IMR-90 (cell line): Measurements from ENCODE around the gene CDKN1A.

Source experiments
- CEBPB ChIP-seq: IDR thresholded peaks from 2 replicates; pipeline ENCODE4 v1.6.1; 2012; ENCODE audit warnings: low read depth, low read length, improper control_type of control experiment
- FOS ChIP-seq: fragments of 150-350 bp; IDR thresholded peaks from 2 replicates; pipeline ENCODE4 v1.6.1; 2016; ENCODE audit warnings: low read depth, low read length
- MAFK ChIP-seq: IDR thresholded peaks from 2 replicates; pipeline ENCODE4 v1.6.1; 2012; ENCODE audit warnings: low read depth, low read length, improper control_type of control experiment
- MAZ ChIP-seq: IDR thresholded peaks from 2 replicates; pipeline ENCODE4 v1.6.1; 2012; ENCODE audit warnings: low read depth, mild to moderate bottlenecking, low read length, improper control_type of control experiment, moderate library complexity, borderline replicate concordance
- MXI1 ChIP-seq: IDR thresholded peaks from 2 replicates; pipeline ENCODE4 v1.6.1; 2012; ENCODE audit warnings: low read depth, mild to moderate bottlenecking, low read length, moderate library complexity, borderline replicate concordance
- NFE2L2 ChIP-seq: fragments of 150-350 bp; IDR thresholded peaks from 2 replicates; pipeline ENCODE4 v1.6.1; 2016; ENCODE audit warnings: low read depth, mild to moderate bottlenecking, low read length
- POLR2A ChIP-seq: IDR thresholded peaks from 2 replicates; pipeline ENCODE4 v1.6.1; 2012; ENCODE audit warnings: mild to moderate bottlenecking, low read depth, low read length
- RAD21 ChIP-seq: IDR thresholded peaks from 2 replicates; pipeline ENCODE4 v1.6.1; 2012; ENCODE audit warnings: low read length, improper control_type of control experiment
- RCOR1 ChIP-seq: IDR thresholded peaks from 2 replicates; pipeline ENCODE4 v1.6.1; 2012; ENCODE audit warnings: mild to moderate bottlenecking, low read length, improper control_type of control experiment; ENCODE audit not compliant: insufficient replicate concordance
- RFX5 ChIP-seq: IDR thresholded peaks from 2 replicates; pipeline ENCODE4 v1.8.0; 2012; ENCODE audit warnings: low read depth, mild to moderate bottlenecking, low read length, moderate library complexity
- SMC3 ChIP-seq: fragments of 150-350 bp; IDR thresholded peaks from 2 replicates; pipeline ENCODE4 v1.6.1; 2016; ENCODE audit warnings: low read depth, mild to moderate bottlenecking, antibody characterized with exemption, low read length, moderate library complexity
- TF ChIP-seq, protein P1 (sequence below): conservative IDR thresholded peaks from 2 replicates; pipeline ENCODE4 v1.5.1; 2012; ENCODE audit warnings: mild to moderate bottlenecking, low read depth, low read length, improper control_type of control experiment
- TF ChIP-seq, protein P2 (sequence below): fragments of 150-350 bp; IDR thresholded peaks from 2 replicates; pipeline ENCODE4 v1.6.1; 2017; ENCODE audit warnings: mild to moderate bottlenecking, antibody characterized with exemption, low read length, low read depth
- TF ChIP-seq, protein P3 (sequence below): fragments of 150-350 bp; IDR thresholded peaks from 2 replicates; pipeline ENCODE4 v1.6.1; 2016; ENCODE audit warnings: low read depth, mild to moderate bottlenecking, low read length, moderate library complexity, borderline replicate concordance

DNA sequence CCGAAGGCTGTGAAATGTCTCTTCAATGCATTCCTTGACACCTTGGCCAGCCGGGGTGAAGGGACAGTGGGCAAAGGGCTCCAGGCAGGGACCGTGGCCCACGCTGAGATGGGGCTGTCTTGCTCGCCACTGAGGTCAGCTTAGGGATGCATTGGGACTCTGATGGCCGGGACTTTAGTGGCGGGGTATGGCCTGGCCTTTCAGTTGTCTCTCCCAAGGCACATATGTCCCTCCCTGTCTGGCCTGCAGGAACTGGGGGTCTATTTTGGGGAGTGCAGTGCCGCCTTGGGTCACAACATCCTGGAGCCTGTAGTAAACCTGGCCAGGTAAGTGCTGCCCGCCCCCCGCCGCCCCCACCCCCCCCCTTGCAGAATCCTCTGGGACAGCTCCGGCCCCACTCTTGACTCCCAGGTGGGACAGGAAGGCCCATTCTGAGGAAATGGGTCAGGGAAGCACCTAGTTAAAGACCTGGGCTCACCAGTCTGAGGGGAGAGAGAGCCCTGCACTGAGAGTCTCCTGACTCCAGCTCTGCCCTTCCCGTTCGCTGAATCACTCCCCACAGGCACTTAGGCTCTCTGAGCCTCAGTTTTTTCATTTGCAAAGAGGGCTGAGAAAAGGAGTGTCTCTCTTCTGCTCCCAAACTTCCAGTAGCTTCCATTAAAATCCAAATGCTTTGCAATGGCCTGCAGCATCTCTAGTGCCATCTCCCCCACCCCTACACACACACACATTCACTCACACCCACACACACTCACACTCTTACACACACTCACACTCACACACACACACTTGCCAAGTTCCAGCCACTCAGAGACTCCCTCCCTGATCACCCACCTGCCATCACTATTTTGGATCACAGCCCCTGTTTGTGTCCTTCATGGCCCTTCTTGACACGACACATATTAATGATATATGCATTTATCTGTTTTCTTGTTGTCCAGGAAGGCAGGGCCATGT is 52.2 kb downstream of the CDKN1A start:
- no peak for TF ChIP-seq POLR2A
- TF ChIP-seq, protein P1, sequence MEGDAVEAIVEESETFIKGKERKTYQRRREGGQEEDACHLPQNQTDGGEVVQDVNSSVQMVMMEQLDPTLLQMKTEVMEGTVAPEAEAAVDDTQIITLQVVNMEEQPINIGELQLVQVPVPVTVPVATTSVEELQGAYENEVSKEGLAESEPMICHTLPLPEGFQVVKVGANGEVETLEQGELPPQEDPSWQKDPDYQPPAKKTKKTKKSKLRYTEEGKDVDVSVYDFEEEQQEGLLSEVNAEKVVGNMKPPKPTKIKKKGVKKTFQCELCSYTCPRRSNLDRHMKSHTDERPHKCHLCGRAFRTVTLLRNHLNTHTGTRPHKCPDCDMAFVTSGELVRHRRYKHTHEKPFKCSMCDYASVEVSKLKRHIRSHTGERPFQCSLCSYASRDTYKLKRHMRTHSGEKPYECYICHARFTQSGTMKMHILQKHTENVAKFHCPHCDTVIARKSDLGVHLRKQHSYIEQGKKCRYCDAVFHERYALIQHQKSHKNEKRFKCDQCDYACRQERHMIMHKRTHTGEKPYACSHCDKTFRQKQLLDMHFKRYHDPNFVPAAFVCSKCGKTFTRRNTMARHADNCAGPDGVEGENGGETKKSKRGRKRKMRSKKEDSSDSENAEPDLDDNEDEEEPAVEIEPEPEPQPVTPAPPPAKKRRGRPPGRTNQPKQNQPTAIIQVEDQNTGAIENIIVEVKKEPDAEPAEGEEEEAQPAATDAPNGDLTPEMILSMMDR = no peak
- no peak for TF ChIP-seq RAD21
- no peak for TF ChIP-seq RCOR1
- TF ChIP-seq SMC3 = no peak
- no peak for TF ChIP-seq NFE2L2
- TF ChIP-seq MAZ = no peak
- no peak for TF ChIP-seq MXI1
- TF ChIP-seq MAFK = no peak
- TF ChIP-seq FOS = no peak
- TF ChIP-seq, protein P2, sequence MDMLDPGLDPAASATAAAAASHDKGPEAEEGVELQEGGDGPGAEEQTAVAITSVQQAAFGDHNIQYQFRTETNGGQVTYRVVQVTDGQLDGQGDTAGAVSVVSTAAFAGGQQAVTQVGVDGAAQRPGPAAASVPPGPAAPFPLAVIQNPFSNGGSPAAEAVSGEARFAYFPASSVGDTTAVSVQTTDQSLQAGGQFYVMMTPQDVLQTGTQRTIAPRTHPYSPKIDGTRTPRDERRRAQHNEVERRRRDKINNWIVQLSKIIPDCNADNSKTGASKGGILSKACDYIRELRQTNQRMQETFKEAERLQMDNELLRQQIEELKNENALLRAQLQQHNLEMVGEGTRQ = no peak
- TF ChIP-seq RFX5 = no peak
- TF ChIP-seq CEBPB = no peak
- TF ChIP-seq, protein P3, sequence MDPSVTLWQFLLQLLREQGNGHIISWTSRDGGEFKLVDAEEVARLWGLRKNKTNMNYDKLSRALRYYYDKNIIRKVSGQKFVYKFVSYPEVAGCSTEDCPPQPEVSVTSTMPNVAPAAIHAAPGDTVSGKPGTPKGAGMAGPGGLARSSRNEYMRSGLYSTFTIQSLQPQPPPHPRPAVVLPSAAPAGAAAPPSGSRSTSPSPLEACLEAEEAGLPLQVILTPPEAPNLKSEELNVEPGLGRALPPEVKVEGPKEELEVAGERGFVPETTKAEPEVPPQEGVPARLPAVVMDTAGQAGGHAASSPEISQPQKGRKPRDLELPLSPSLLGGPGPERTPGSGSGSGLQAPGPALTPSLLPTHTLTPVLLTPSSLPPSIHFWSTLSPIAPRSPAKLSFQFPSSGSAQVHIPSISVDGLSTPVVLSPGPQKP = no peak
